ENCODE measurements around the gene FAM53B.
"Not testable (repeated sequence)": the region's sequence is repeated elsewhere in the genome, so short reads cannot be mapped to it uniquely, and the experiment has no call there.

The FAM53B gene

DNA sequence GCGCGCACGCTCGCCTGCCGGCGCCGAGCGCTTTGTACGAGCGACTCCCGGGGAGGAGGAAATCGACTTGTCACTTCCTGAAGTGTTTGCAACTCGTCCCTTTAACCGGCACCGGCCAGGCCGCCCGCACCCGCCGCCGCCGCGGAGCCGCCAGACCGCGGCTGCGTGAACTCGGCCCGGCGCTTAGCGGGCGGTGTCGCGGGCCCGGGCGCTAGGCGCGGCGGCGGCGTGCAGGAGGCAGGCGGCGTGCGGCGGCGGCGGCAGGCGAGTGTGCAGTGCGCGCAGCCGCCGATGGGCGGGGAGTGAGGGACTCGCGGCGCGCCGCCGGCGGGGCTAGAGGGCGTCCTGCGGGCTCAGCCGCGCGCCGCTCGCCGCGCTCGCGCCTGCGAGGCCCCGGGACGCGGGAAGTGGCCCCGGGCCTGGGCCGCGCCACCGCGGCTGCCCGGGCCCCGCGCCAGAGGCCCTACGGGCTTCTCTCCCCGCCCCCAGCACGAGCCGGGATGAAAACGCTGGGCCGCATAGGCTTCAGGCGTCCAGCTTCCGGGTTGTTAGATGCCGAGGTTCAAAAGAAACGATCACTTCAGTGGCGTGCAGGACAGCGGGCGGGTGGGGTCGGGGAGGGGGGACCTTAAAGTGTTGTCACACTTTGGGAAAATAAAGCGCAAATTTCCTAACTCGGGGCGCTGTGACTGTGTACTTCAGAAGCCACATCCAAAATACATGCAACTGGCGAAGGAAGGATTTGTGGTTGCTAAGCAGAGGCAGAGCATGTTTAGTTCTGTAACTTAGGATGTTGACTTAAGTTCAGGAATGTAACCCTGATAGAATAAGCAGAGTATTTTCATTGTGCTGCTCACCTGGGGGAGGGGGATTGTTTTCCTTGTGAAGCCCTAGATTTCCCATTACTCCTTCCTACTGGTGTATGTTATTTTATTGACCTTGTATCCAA, at the start of gene FAM53B:
FAM53B (minus strand) TSS at position 277 of the 949 bp plus-strand sequence. CDS start 37,665 bp downstream, outside the sequence.
- peak; percentile 41 for DNase-seq

DNA sequence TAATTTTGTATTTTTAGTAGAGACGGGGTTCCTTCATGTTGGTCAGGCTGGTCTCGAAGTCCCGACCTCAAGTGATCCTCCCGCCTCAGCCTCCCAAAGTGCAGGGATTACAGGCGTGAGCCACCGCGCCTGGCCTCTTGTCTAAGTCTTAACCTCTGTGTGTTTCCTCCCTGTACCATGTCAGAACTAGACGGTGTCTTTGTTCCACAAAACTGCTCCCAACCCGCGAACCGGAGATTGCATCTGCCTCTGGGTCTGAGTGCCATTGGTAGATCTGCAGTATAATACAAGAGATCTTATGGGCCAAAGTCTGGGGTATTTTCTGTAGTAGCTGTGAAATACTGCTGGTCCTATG, 48.8 kb upstream of the FAM53B start:
- DNase-seq = no peak

DNA sequence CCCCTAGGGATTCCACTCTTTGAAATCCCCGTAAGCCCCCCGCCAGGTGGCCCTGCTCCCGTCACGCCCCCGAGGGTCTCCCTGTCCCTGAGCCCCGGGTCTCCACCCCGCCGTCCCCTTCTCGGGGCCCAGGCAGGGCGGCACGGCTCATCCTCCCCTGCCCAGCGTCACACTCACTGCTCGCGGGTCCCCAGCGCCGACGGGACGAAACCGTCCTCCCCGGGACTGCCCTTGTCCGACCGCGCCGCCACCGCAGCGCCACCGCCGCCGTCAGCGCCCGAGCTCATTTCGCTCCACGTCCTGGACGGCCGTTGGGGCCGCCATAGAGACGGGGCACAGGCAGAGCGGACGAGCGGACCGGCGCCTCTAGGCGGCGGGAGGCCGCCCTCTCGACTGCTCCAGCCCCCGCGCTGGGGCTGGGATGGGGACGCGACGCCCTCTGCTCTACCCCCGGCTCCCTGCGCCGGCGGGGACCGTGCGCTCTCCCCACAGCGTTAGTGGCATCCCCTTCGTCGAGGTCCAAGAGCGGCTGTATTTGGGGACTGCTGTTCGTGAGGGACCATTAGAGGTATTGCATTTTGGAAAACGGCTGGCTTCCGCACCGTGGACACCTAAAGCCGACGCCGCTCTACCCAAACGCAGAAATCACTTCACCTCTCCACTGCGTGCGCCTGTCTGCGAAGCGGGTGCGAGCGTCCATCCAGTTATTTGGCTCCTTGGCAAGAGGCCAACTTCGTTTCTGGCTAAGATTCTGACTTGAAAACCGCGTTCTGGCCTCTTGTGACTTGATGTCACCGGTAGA, 47.6 kb upstream of the FAM53B start, which contains the start of gene EEF1AKMT2:
EEF1AKMT2 (minus strand) TSS at position 341 of the 802 bp plus-strand sequence; CDS start at position 287, 54 bp downstream.
- DNase-seq = peak; percentile 57

GRCh38 chr10:124782900-124783299, 38.7 kb upstream of the FAM53B start:
- not testable (repeated sequence) for DNase-seq

- no peak for DNase-seq
Observed at GRCh38 chr10:124768791-124769190, 24.6 kb upstream of the FAM53B start.

GRCh38 chr10:124765256-124765655, 21.1 kb upstream of the FAM53B start:
- DNase-seq = no peak

GRCh38 chr10:124763267-124763666, 19.1 kb upstream of the FAM53B start:
- no peak for DNase-seq

GRCh38 chr10:124762281-124762680, 18.1 kb upstream of the FAM53B start:
- no peak for DNase-seq

DNA sequence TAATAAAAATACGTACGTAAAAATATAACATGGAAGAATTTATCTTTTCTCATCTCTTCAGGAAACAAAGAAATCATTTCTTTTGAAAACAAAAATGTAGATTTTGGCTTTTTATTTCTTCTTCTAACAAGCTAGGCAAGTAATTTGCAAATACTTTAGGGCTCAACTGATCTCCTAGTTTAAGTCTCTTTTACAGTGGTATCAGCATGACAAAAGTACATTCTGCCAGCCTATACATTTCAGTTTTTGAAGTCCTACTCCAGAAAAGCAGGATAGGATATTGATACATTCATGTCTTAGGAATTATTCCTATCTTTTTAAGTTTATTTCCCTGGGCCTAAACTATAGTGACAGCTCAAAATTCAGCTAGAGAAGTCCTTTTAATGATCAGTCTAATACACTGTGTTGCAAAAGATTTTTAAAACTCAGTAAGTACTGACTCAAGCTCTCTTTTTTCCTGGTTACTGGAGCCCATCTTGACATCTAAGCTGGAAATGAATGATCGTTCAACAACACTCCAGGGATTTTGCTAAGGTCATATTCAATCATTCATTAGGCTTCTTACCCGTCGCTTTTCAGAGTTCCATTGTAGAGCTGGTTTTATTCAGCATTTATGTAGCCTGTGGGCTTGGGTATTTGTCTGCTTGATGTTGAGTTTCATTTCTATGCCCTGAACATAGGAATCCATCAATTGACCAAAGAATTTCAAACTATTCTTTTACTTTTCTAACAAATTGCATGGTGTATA, 12.2 kb upstream of the FAM53B start:
- no peak for DNase-seq

DNA sequence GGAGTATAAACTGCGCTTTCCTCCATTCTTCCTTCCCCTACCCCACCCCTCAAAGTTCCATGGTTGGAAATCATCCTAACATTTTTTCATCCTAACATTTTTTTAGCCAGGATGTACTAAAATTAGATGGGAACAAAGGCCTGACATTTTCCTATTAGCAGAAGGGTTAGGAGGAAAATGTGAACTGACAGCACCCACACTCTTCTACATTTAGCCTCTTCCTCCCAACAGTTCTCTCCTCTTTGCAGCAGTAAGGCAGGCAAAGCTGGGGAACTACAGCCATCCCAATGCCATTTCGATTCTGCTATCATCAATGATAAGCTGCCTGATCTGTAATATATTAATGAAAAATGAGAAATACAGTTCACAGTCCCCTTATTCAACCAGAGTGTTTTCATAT, 11.4 kb upstream of the FAM53B start:
- no peak for DNase-seq

DNA sequence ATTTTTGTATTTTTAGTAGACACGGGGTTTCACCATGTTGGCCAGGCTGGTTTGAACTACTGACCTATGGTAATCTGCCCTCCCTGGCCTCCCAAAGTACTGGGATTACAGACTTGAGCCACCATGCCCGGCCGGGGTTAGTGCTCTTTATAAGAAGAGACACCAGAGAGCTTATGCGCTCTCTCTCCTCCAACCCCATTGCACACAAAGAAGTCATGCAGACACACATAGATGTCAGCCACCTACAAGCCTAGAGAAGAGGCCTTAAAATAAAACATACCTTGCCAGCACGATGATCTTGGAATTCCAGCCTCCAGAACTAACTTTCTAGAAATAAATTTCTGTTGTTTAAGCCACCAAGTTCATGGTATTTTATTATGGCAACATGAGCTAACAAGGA, 10.0 kb upstream of the FAM53B start:
- no peak for DNase-seq

DNA sequence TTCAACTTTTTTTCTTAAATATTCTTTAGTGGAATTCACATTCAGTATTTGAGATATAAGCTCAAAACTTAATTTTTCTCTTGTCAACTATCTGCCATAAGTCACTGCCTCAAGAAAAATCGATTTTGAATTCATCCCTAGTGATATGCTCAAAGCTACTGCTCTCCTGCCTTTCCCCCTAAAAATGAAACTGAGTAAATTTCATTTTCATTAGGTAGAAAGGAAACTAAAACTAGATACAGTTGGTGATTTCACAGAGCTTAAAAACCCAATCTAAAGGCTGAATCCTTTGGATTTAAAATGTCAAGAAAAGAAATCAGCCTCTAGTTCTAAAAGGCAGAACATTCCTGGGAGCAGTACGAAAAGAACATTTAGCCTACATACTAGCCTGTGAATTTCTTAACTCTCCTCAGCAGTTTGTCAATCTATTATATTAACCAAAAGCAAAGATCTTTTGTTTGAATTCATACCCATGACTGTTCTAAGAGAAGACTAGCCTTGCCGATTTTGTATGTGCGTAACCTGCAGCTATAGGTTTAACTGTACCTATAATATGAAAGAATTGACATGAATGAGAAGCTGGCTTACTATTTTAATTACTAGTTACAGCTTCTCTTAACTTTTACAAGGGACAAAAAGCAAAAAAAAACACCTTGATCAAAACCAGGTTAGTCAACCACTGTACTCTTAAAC, 4.9 kb upstream of the FAM53B start:
- DNase-seq = no peak

GRCh38 chr10:124748166-124748565, 4.0 kb upstream of the FAM53B start:
- DNase-seq = no peak

- no peak for DNase-seq
Observed at GRCh38 chr10:124747745-124748144, 3.6 kb upstream of the FAM53B start.

GRCh38 chr10:124746992-124747391, 2.8 kb upstream of the FAM53B start:
- no peak for DNase-seq

- DNase-seq = not testable (repeated sequence)
Observed at GRCh38 chr10:124746447-124746846, 2.3 kb upstream of the FAM53B start.

GRCh38 chr10:124745673-124746072, 1.5 kb upstream of the FAM53B start:
- no peak for DNase-seq

- DNase-seq = no peak
Observed at GRCh38 chr10:124745252-124745651, 1.1 kb upstream of the FAM53B start.

DNA sequence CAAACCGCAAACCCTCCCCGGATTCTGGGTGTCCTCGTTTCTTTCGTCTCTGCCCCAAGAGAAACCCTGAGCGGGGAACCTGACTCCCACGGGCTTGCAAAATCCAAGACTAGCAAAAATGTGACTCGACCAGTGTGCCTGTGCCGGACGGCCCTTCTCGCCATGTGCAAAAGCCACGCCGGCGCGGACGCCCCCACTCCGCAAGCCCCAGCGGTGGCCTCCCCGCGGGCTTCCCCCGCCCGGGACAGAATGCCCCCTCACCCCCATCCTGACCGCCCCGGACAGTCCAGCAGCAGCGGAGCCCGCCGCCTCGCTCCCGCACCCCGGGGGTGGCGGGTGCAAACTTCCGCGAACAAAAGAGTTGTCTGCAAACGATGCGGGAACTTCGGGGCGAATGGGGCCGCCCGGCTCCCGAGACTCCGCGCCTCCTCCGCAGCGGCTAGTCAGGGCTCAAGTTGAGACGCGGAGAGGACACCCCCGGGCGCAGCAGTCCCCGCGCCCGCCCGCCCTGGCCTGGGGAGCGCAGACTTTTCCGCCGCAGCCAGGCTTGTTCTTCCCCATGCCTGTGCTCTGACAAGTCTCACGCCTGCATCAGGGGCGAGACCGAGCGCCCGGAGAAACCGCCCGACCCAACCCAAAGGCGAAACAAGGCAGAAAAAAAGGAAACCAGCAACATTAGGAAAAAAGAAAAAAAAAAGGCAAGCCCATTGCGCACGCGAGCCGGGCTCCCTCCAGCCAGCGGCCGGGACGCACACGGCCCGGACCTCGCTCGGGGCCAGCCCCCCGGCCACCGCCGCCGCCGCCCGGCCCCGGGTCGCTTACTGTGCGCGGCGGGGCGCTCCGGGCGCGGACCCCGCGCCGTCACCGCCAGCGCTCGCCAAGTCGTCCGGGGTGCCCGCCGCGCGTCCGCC, 732 bp downstream of the FAM53B start:
- no peak for DNase-seq

DNA sequence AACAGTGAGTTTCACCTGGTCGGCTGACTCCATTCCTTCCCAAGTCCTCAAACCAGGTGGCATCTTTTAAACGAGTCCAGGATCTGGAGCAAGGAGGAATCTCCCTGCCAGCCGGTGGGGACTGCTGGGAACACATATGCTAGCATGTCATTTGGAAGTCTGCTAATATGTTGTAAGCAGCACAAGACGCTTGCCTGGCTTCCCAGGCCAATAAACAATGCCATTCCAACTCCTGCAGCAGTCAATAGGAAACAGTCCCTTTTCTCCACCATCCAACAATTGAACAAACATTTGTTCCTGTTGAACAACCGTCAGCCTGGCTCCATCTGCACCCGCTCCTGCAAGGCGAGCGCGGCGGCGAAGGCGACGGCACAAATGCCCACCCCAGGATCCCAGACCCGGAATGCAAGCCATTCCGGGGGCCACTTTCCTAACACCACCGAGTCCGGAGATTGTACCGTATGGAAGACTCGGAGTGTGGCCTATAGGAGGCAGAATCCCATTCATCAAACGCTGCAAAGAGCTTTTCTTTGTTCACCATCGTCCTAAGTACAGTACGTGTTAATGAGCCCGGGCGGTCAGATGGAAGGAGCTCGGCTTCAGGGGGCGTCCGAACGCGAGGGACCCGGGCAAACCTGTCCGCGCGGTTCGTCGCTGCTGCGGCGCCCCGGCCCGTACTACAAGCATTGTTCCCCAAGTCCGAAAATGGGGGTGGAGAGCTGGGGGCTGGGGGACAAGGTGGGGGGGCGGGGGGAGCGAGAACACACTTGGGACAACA, 1.6 kb downstream of the FAM53B start:
- no peak for DNase-seq

Measured in GOT3 (cell line).